Testis (tissue), 3 donors: ENCODE data around the gene HMCN1. TPM values are rescaled to one million over a fixed set of nuclear protein-coding genes. Genes with fewer than 3 reads are reported as not detected.

Experiments used
- DNase-seq: peaks from one replicate; pipeline ENCODE4 v3.0.0-alpha.2; 2019
- H3K27ac ChIP-seq, 2 donors: fragments of 200-600 bp; sonication (generic); one replicate each; pipeline ENCODE4 v1.5.1; 2019
- H3K27me3 ChIP-seq: fragments of 200-600 bp; sonication (generic); one replicate; pipeline ENCODE4 v1.5.1; 2019
- H3K36me3 ChIP-seq: fragments of 200-600 bp; sonication (generic); one replicate; pipeline ENCODE4 v1.5.1; 2017; ENCODE audit warnings: low read depth; ENCODE audit errors: missing control alignments
- H3K4me1 ChIP-seq: fragments of 200-600 bp; sonication (generic); one replicate; pipeline ENCODE4 v1.5.1; 2019
- H3K4me3 ChIP-seq, 2 donors: fragments of 200-600 bp; sonication (generic); one replicate each; pipeline ENCODE4 v1.5.1; 2017 to 2019
- H3K9me3 ChIP-seq: fragments of 200-600 bp; sonication (generic); one replicate; pipeline ENCODE4 v1.5.1; 2017
- CTCF ChIP-seq, 3 experiments: fragments of 450-650 bp in 2 of 3; fragments of 200-600 bp in 1 of 3; sonication (generic) in 1 of 3; IDR thresholded peaks; one replicate each; pipeline ENCODE4 v1.5.1; 2016 to 2019; ENCODE audit warnings: antibody characterized with exemption in 3 of 3, mild to moderate bottlenecking in 2 of 3, moderate library complexity in 1 of 3
- POLR2A ChIP-seq: fragments of 450-650 bp; IDR thresholded peaks from one replicate; pipeline ENCODE4 v1.6.1; 2017; ENCODE audit warnings: antibody characterized with exemption, mild to moderate bottlenecking, moderate library complexity
- WGBS, 2 donors: methylation state at CpG; one replicate each; pipeline ENCODE4 v1.1.5; 2018; 5-methylcytosine and 5-hydroxymethylcytosine counted together
- intact Hi-C: fragments of 100-400 bp; cut with DNase I; formaldehyde crosslinking; loops from one replicate; pipeline ENCODE4 v1.15.1; 2023; ENCODE audit warnings: low total_unique reads
- polyA plus RNA-seq: library from polyadenylated mRNA; stranded (reverse); fragments of 350-450 nt; fragmentation: Illumina TruSeq; extraction: RNeasy Lipid Tissue Mini Kit (QIAGEN cat#74804); gene quantifications from one replicate; pipeline ENCODE4 v1.2.3, GENCODE V29; 2014; ENCODE audit warnings: low read depth, low replicate concordance; ENCODE audit not compliant: insufficient read depth
- total RNA-seq, 2 donors: library from RNA; depleted of rRNA; stranded (reverse); fragments of >200 nt; gene quantifications; one replicate each; pipeline ENCODE4 v1.2.3, GENCODE V29; 2016

The HMCN1 gene
- total and polyA plus RNA-seq, 3 donors from 2014 or later, result 5.2 to 6.2 (median 5.7) TPM

- H3K9me3 ChIP-seq, result no peaks in the 10 kb centered on the region
- H3K4me3 ChIP-seq, result no peak overlapping the region
- no peak overlapping the region for H3K27ac ChIP-seq
- intact Hi-C loops, result no loop called here
- no peaks in the 10 kb centered on the region for H3K27me3 ChIP-seq
- TF ChIP-seq POLR2A (no peak), CTCF (IDR thresholded peaks at IDR 0.05) (no peak)
- no peak for DNase-seq
- H3K4me1 ChIP-seq, result no peaks in the 10 kb centered on the region
- WGBS, 2 donors, result 88 to 90% methylated on average over 2 of the region's 2 CpGs
- H3K36me3 ChIP-seq, result no peaks in the 10 kb centered on the region
These were observed 460.0 kb downstream of the HMCN1 start for GRCh38 chr1:186194107-186194756.

GRCh38 chr1:186195377-186195931 lies 461.3 kb downstream of the HMCN1 start:
- no peak overlapping the region for H3K4me3 ChIP-seq
- WGBS, 2 donors, result 82 to 85% methylated on average over 3 of the region's 3 CpGs
- H3K27ac ChIP-seq, result no peak overlapping the region
- no peak for DNase-seq
- H3K4me1 ChIP-seq, result no peaks in the 10 kb centered on the region
- no peaks in the 10 kb centered on the region for H3K27me3 ChIP-seq
- intact Hi-C loops, result no loop called here
- H3K36me3 ChIP-seq, result no peaks in the 10 kb centered on the region
- TF ChIP-seq CTCF (IDR thresholded peaks at IDR 0.05) (no peak), POLR2A (no peak)
- no peaks in the 10 kb centered on the region for H3K9me3 ChIP-seq

GRCh38 chr1:186202271-186202764 lies 468.1 kb downstream of the HMCN1 start:
- intact Hi-C loops, result no loop called here
- H3K36me3 ChIP-seq, result no peaks in the 10 kb centered on the region
- 62 to 79% methylated on average over 5 of the region's 5 CpGs for WGBS, 2 donors
- no peak overlapping the region for H3K27ac ChIP-seq
- TF ChIP-seq CTCF (IDR thresholded peaks at IDR 0.05) (no peak), POLR2A (no peak)
- peak; percentile 30 for DNase-seq
- H3K4me1 ChIP-seq, result no peaks in the 10 kb centered on the region
- no peaks in the 10 kb centered on the region for H3K27me3 ChIP-seq
- H3K4me3 ChIP-seq, result no peak overlapping the region
- no peaks in the 10 kb centered on the region for H3K9me3 ChIP-seq

- intact Hi-C loops, result no loop called here
- 46 to 53% methylated on average over 2 of the region's 2 CpGs for WGBS, 2 donors
- H3K27ac ChIP-seq, result no peak overlapping the region
- H3K4me1 ChIP-seq, result no peaks in the 10 kb centered on the region
- H3K9me3 ChIP-seq, result no peaks in the 10 kb centered on the region
- H3K36me3 ChIP-seq, result no peaks in the 10 kb centered on the region
- H3K27me3 ChIP-seq, result no peaks in the 10 kb centered on the region
- no peak overlapping the region for H3K4me3 ChIP-seq
- DNase-seq, result no peak
- TF ChIP-seq POLR2A (no peak), CTCF (IDR thresholded peaks at IDR 0.05) (no peak)
These were observed 468.6 kb downstream of the HMCN1 start for GRCh38 chr1:186202776-186203175.
